ENCODE measurements around the gene RPTOR.

- TF ChIP-seq EZH2 (IDR thresholded peaks at IDR 0.05; ENCODE audit: low read length): no peak
- TF ChIP-seq, protein P1, sequence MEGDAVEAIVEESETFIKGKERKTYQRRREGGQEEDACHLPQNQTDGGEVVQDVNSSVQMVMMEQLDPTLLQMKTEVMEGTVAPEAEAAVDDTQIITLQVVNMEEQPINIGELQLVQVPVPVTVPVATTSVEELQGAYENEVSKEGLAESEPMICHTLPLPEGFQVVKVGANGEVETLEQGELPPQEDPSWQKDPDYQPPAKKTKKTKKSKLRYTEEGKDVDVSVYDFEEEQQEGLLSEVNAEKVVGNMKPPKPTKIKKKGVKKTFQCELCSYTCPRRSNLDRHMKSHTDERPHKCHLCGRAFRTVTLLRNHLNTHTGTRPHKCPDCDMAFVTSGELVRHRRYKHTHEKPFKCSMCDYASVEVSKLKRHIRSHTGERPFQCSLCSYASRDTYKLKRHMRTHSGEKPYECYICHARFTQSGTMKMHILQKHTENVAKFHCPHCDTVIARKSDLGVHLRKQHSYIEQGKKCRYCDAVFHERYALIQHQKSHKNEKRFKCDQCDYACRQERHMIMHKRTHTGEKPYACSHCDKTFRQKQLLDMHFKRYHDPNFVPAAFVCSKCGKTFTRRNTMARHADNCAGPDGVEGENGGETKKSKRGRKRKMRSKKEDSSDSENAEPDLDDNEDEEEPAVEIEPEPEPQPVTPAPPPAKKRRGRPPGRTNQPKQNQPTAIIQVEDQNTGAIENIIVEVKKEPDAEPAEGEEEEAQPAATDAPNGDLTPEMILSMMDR (optimal IDR thresholded peaks at IDR 0.05 in 1 of 3, IDR thresholded peaks at IDR 0.05 in 1 of 3, conservative IDR thresholded peaks at IDR 0.05 in 1 of 3; ENCODE audit: extremely low read depth in 1 of 3, insufficient read depth in 2 of 3, low read length in 3 of 3): no peak
These were observed 187.6 kb downstream of the RPTOR start for GRCh38 chr17:80732268-80732667.

Measured in keratinocyte (primary cell).